GM13976 (cell line): ENCODE measurements around the gene PMPCA.

Source experiments
- DNase-seq: peaks from one replicate; pipeline ENCODE4 v3.0.0; 2012; ENCODE audit warnings: low spot score
- in situ Hi-C: fragments of 300-500 bp; cut with MboI; formaldehyde crosslinking; loops from one replicate; pipeline ENCODE4 v1.12.0; 2022; ENCODE audit warnings: low sequenced_read_pairs, mixed read lengths, inconsistent platforms; ENCODE audit not compliant: unreplicated experiment
- TF ChIP-seq, protein P1 (sequence below): IDR thresholded peaks from 2 replicates; pipeline ENCODE4 v1.5.1; 2012; ENCODE audit warnings: borderline replicate concordance, mild to moderate bottlenecking; ENCODE audit not compliant: insufficient read depth; ENCODE audit errors: extremely low read depth, missing control alignments, control extremely low read depth

The PMPCA gene

GRCh38 chr9:136416427-136416826, 6.0 kb downstream of the PMPCA start:
- DNase-seq = no peak
- TF ChIP-seq, protein P1, sequence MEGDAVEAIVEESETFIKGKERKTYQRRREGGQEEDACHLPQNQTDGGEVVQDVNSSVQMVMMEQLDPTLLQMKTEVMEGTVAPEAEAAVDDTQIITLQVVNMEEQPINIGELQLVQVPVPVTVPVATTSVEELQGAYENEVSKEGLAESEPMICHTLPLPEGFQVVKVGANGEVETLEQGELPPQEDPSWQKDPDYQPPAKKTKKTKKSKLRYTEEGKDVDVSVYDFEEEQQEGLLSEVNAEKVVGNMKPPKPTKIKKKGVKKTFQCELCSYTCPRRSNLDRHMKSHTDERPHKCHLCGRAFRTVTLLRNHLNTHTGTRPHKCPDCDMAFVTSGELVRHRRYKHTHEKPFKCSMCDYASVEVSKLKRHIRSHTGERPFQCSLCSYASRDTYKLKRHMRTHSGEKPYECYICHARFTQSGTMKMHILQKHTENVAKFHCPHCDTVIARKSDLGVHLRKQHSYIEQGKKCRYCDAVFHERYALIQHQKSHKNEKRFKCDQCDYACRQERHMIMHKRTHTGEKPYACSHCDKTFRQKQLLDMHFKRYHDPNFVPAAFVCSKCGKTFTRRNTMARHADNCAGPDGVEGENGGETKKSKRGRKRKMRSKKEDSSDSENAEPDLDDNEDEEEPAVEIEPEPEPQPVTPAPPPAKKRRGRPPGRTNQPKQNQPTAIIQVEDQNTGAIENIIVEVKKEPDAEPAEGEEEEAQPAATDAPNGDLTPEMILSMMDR = no peak
- in situ Hi-C loops = no loop called here

DNA sequence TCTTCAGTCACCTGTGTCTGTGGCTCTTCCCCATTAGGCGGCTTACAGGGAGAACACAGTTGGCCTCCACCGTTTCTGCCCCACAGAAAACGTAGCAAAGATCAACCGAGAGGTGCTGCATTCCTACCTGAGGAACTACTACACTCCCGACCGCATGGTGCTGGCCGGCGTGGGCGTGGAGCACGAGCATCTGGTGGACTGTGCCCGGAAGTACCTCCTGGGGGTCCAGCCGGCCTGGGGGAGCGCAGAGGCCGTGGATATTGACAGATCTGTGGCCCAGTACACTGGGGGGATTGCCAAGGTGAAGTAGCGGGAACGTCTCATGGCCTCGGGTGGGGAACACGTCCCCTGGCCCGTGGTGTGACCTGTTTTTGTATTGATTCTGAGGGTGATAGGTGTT, 6.5 kb downstream of the PMPCA start:
- TF ChIP-seq, protein P1 = no peak
- DNase-seq = no peak
- in situ Hi-C loops = no loop called here

DNA sequence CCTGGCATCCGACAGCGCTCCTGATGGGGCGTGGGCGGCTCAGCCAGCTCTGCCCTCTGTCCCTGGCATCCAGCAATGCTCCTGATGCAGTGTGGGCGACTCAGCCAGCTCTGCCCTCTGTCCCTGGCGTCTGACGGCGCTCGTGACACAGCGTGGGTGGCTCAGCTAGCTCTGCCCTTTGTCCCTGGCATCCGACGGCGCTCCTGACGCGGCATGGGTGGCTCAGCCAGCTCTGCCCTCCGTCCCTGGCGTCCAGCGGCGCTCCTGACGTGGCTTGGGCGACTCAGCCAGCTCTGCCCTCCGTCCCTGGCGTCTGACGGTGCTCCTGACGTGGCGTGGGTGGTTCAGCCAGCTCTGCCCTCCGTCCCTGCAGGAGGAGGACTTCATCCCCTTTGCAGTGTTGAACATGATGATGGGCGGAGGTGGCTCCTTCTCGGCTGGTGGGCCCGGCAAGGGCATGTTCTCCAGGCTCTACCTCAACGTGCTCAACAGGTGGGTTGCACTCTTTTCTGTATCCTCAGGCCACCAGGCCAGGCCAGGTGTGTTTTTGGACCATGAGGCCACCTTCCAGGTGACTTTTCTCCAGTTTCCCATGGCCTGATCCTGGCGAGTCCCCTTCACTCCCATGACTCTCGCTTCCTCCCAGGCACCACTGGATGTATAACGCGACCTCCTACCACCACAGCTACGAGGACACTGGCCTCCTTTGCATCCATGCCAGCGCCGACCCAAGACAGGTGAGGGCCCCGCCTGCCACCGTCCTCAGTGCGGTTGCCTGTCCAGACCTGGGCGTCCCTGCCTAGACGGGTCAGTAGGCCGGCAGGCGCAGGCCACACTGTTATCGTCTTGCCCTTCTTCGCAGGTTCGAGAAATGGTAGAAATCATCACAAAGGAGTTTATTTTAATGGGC, 8.0 kb downstream of the PMPCA start:
- TF ChIP-seq, protein P1 = no peak
- in situ Hi-C loops = no loop called here
- DNase-seq = no peak

DNA sequence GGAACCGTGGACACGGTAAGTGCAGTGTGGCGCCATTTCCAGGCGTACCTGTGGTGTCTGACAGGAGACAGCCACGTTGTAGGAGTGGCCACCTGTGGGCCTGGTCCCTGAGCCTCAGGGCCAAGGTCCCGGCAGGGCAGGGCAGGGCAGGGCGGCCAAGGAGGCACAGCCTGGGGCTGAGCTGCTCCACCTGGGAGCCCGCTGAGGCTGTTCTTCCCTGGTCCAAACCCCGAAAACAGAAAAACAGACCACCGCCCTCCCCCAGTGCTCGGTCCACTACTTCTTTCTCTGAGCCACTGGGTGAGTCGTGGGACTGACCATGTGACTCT, 8.6 kb downstream of the PMPCA start:
- in situ Hi-C loops = no loop called here
- DNase-seq = no peak
- TF ChIP-seq, protein P1 = no peak

- in situ Hi-C loops = no loop called here
- TF ChIP-seq, protein P1 = no peak
- no peak for DNase-seq
Observed at GRCh38 chr9:136421791-136422190, 11.3 kb downstream of the PMPCA start.

- TF ChIP-seq, protein P1 = no peak
- in situ Hi-C loops = no loop called here
- no peak for DNase-seq
Observed at GRCh38 chr9:136422876-136423275, 12.4 kb downstream of the PMPCA start.
